Heart left ventricle (tissue), 13 donors: ENCODE measurements around the gene TTBK1.

ENCODE experiments used
- CTCF ChIP-seq, 12 donors: fragments of 200-600 bp; sonication (generic) in 4 of 12; IDR thresholded peaks; one replicate each; pipeline versions ENCODE4 v1.5.0 to v1.8.0; 2018 to 2022; ENCODE audit warnings: antibody characterized with exemption in 12 of 12, mild to moderate bottlenecking in 5 of 12
- POLR2A ChIP-seq, 2 donors: fragments of 450-650 bp; IDR thresholded peaks; one replicate each; pipeline ENCODE4 v1.6.1; 2017; ENCODE audit warnings: antibody characterized with exemption in 2 of 2, mild to moderate bottlenecking in 2 of 2, moderate library complexity in 2 of 2
- donor health status: ischemic (EF 13 %, LVEDD 7.1; RV severe dilation, severe dysfunction).
- donor health status: DM: no; HTN: yes; CAD: no.
- donor health status: DM: no; HTN: no; CAD: no.
- donor health status: ischemic (EF 25% LVEDD 6.9; RV normal size, moderate dysfunction).
- donor health status: ischemic (EF 25% LVEDD 5.7; RV mildly dilated, moderate dysfunction).
- donor health status: ischemic (EF 35%, LVEDD 5.7; RV mildly dilated, moderate dysfunction).
- donor health status: nonischemic (EF 11% LVEDD 7.7; RV severe dilation, severe dysfunction).
- donor health status: DM: yes; HTN: yes; CAD: no.
- donor health status: PGD.
- donor health status: ischemic (EF 29% LVEDD 5.4; RV normal size, mild dysfunction).
- donor health status: nonischemic (EF 23%, LVEDD 6.1; RV moderate dilation, normal function).

DNA sequence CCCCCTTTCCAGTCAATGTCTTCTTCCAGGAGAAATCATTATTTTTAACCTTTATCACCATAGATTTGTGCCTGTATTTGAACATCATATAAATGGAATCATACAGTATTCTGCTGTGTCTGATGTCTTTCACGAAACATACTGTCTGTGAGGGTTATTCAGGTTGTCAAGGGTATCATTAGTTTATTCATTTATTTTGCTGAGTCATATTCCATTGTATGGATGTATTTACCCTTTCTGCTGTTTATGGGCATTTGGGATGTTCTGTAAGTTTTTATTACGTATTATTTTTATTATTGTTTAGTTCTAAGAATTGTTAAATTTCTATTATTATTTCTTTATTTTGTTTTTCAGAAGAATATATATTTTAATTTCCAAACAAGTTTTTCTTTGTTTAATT is 36.0 kb upstream of the TTBK1 start:
- TF ChIP-seq CTCF (IDR thresholded peaks at IDR 0.05) = no peak
- no peak for TF ChIP-seq POLR2A (IDR thresholded peaks at IDR 0.05)
